GM12878 (cell line): ENCODE data around the gene AP1S3. TPM values are rescaled to one million over a fixed set of nuclear protein-coding genes. Genes with fewer than 3 reads are reported as not detected.

Experiments
- ATAC-seq: fragments of 200-7000 bp; cut with Tn5 transposase; 3 replicates; pipeline ENCODE4 v1.9.1; 2020; ENCODE audit warnings: mild to moderate bottlenecking, moderate library complexity
- BruUV-seq: library from RNA; stranded (reverse); fragments of 400-500 nt; replicated peaks from 2 replicates; lab custom pipeline; 2021; lab: Mats Ljungman, UMichigan
- CTCF ChIA-PET: fragments of 300-600 bp; sonication (Branson Sonifier 250); formaldehyde crosslinking; extraction: SDS; loops from one replicate; lab custom pipeline; 2021; ENCODE audit warnings: inconsistent platforms; lab: Yijun Ruan, JAX
- POLR2A ChIA-PET: fragments of 350-600 bp; formaldehyde crosslinking; extraction: SDS; loops from one replicate; lab custom pipeline; 2021; ENCODE audit warnings: inconsistent platforms; lab: Charles Lee
- RAD21 ChIA-PET: fragments of 300-600 bp; sonication (Branson Sonifier 250); formaldehyde crosslinking; loops from one replicate; lab custom pipeline; 2023; ENCODE audit warnings: antibody characterized with exemption; ENCODE audit not compliant: unreplicated experiment; lab: Charles Lee
- SMC1A ChIA-PET: fragments of 300-600 bp; sonication (Branson Sonifier 250); formaldehyde crosslinking; loops from one replicate; lab custom pipeline; 2023; ENCODE audit not compliant: unreplicated experiment, uncharacterized antibody; lab: Charles Lee
- DNase-seq: peaks from one replicate; pipeline ENCODE4 v3.0.0-alpha.2; 2011; ENCODE audit warnings: low read depth, low spot score
- FAIRE-seq: peaks from 3 replicates; lab custom pipeline; 2011; peaks lifted over from hg19 to GRCh38; lab: Jason Lieb, UNC
- H2AFZ ChIP-seq: 2 replicates; pipeline ENCODE4 v1.6.0; 2011; ENCODE audit warnings: low read depth, low read length, control low read depth; ENCODE audit not compliant: control insufficient read depth
- H3K27ac ChIP-seq: 2 replicates; pipeline ENCODE4 v1.5.1; 2011; ENCODE audit warnings: control low read depth; ENCODE audit not compliant: control insufficient read depth, insufficient read depth
- H3K27me3 ChIP-seq, 2 experiments: replicated peaks in 1 of 2; 2 replicates each; pipeline versions ENCODE4 v1.6.0 to v1.6.1; 2011; ENCODE audit warnings: low read length in 1 of 2; ENCODE audit not compliant: control insufficient read depth in 2 of 2, insufficient read depth in 2 of 2
- H3K36me3 ChIP-seq, 2 experiments: 2 replicates each; pipeline ENCODE4 v1.5.1; 2011; ENCODE audit warnings: low read length in 1 of 2; ENCODE audit not compliant: control insufficient read depth in 2 of 2, insufficient read depth in 2 of 2
- H3K4me1 ChIP-seq: 2 replicates; pipeline ENCODE4 v1.6.1; 2011; ENCODE audit warnings: mild to moderate bottlenecking, low read length, moderate library complexity, mixed read lengths; ENCODE audit not compliant: control insufficient read depth, insufficient read depth
- H3K4me2 ChIP-seq: 2 replicates; pipeline ENCODE4 v1.6.0; 2011; ENCODE audit warnings: control low read depth; ENCODE audit not compliant: control insufficient read depth, insufficient read depth
- H3K4me3 ChIP-seq: fragments of 200-600 bp; sonication (generic); 2 replicates; pipeline ENCODE4 v1.5.1; 2016
- H3K79me2 ChIP-seq: 2 replicates; pipeline ENCODE4 v1.6.0; 2011; ENCODE audit warnings: low read length; ENCODE audit not compliant: control insufficient read depth, insufficient read depth
- H3K9ac ChIP-seq: 2 replicates; pipeline ENCODE4 v1.8.0; 2011; ENCODE audit warnings: low read length, control low read depth, mixed read lengths; ENCODE audit not compliant: control insufficient read depth, insufficient read depth
- H3K9me3 ChIP-seq: replicated peaks from 3 replicates; pipeline ENCODE4 v1.5.1; 2011; ENCODE audit warnings: mild to moderate bottlenecking, low read length; ENCODE audit not compliant: control insufficient read depth, insufficient read depth
- H4K20me1 ChIP-seq: 2 replicates; pipeline ENCODE4 v1.6.0; 2011; ENCODE audit not compliant: control insufficient read depth, insufficient read depth
- BCL11A ChIP-seq: IDR thresholded peaks from 2 replicates; pipeline ENCODE4 v1.6.1; 2011; ENCODE audit warnings: low read depth, low read length
- BCL3 ChIP-seq: IDR thresholded peaks from 2 replicates; pipeline ENCODE4 v1.6.1; 2011; ENCODE audit warnings: borderline replicate concordance, low read depth, mild to moderate bottlenecking, moderate library complexity, low read length; ENCODE audit not compliant: insufficient read depth, poor library complexity, severe bottlenecking
- BMI1 ChIP-seq: fragments of 450-650 bp; IDR thresholded peaks from 2 replicates; pipeline ENCODE4 v1.6.1; 2016; ENCODE audit warnings: mild to moderate bottlenecking, moderate library complexity, borderline replicate concordance
- KLF5 ChIP-seq: fragments of 450-650 bp; IDR thresholded peaks from 2 replicates; pipeline ENCODE4 v1.6.1; 2014; ENCODE audit warnings: mild to moderate bottlenecking; ENCODE audit not compliant: partially characterized antibody
- LARP7 ChIP-seq: fragments of 450-650 bp; IDR thresholded peaks from 2 replicates; pipeline ENCODE4 v1.6.1; 2017; ENCODE audit warnings: mild to moderate bottlenecking
- MTA2 ChIP-seq: fragments of 450-650 bp; IDR thresholded peaks from 2 replicates; pipeline ENCODE4 v1.6.1; 2016; ENCODE audit warnings: low read depth, mild to moderate bottlenecking, moderate library complexity
- NFXL1 ChIP-seq: fragments of 450-650 bp; IDR thresholded peaks from 2 replicates; pipeline ENCODE4 v1.6.1; 2017; ENCODE audit warnings: antibody characterized with exemption, mild to moderate bottlenecking, borderline replicate concordance
- NFYA ChIP-seq: IDR thresholded peaks from 2 replicates; pipeline ENCODE4 v1.6.1; 2011; ENCODE audit warnings: low read depth, mild to moderate bottlenecking, low read length, improper control_type of control experiment, borderline replicate concordance
- NR2F1 ChIP-seq: fragments of 450-650 bp; conservative IDR thresholded peaks from 2 replicates; pipeline ENCODE4 v1.6.1; 2017; ENCODE audit warnings: mild to moderate bottlenecking
- PKNOX1 ChIP-seq: fragments of 450-650 bp; IDR thresholded peaks from 2 replicates; pipeline ENCODE4 v1.6.1; 2016; ENCODE audit warnings: mild to moderate bottlenecking
- POLR2AphosphoS2 ChIP-seq: IDR thresholded peaks from 2 replicates; pipeline ENCODE4 v1.6.1; 2011; ENCODE audit warnings: low read depth, mild to moderate bottlenecking, low read length, improper control_type of control experiment, moderate library complexity
- SP1 ChIP-seq: IDR thresholded peaks from one replicate; pipeline ENCODE4 v1.6.1; 2011; ENCODE audit warnings: low read depth, low read length
- SPI1 ChIP-seq: IDR thresholded peaks from 2 replicates; pipeline ENCODE4 v1.6.1; 2011; ENCODE audit warnings: low read depth, mild to moderate bottlenecking, low read length, moderate library complexity, borderline replicate concordance; ENCODE audit not compliant: insufficient read depth
- TCF3 ChIP-seq: IDR thresholded peaks from 2 replicates; pipeline ENCODE4 v1.6.1; 2012; ENCODE audit warnings: low read depth, mild to moderate bottlenecking, low read length, borderline replicate concordance; ENCODE audit not compliant: insufficient read depth
- USF1 ChIP-seq: IDR thresholded peaks from 2 replicates; pipeline ENCODE4 v1.6.1; 2011; ENCODE audit warnings: borderline replicate concordance, low read depth, mild to moderate bottlenecking, moderate library complexity, mixed read lengths, low read length; ENCODE audit not compliant: insufficient read depth; ENCODE audit errors: extremely low read length
- YY1 ChIP-seq: IDR thresholded peaks from 2 replicates; pipeline ENCODE4 v1.6.1; 2011; ENCODE audit warnings: low read depth, mild to moderate bottlenecking, low read length
- ZBED1 ChIP-seq: IDR thresholded peaks from 2 replicates; pipeline ENCODE4 v1.6.1; 2016; ENCODE audit warnings: borderline replicate concordance
- ZSCAN29 ChIP-seq: fragments of 450-650 bp; IDR thresholded peaks from 2 replicates; pipeline ENCODE4 v1.6.1; 2017; ENCODE audit warnings: mild to moderate bottlenecking, moderate library complexity
- WGBS: methylation state at CpG from one replicate; pipeline ENCODE4 v1.1.6; 2016; ENCODE audit warnings: low lambda C conversion rate; ENCODE audit not compliant: insufficient replicate concordance, insufficient coverage; ENCODE audit errors: missing lambda C conversion rate; 5-methylcytosine and 5-hydroxymethylcytosine counted together
- in situ Hi-C: fragments of 300-500 bp; cut with MboI; formaldehyde crosslinking; loops from 9 replicates; pipeline ENCODE4 v1.14.3; 2018; ENCODE audit warnings: mixed read lengths
- intact Hi-C: fragments of 100-400 bp; cut with micrococcal nuclease; formaldehyde crosslinking; loops from one replicate; pipeline ENCODE4 v1.14.2; 2022; ENCODE audit not compliant: unreplicated experiment
- polyA plus RNA-seq, 11 experiments: library from polyadenylated mRNA; depleted of rRNA in 4 of 11; unstranded in 6 of 11; stranded (reverse) in 5 of 11; fragments of >200 nt; fragmentation: Nextera tagmentation in 4 of 11; fragmentation: Illumina TruSeq in 1 of 11; extraction: Ambion mirVana in 4 of 11; extraction: Trizol in 1 of 11; gene quantifications; 1 replicate in 1 of 11; 2 replicates in 10 of 11; pipeline versions ENCODE4 v1.2.1 to v1.2.3, GENCODE V29; 2011 to 2016; ENCODE audit warnings: inconsistent platforms in 2 of 11, missing spikeins in 2 of 11, low read depth in 1 of 11
- total RNA-seq, 4 experiments: library from RNA; depleted of rRNA in 3 of 4; stranded (reverse); fragments of >200 nt in 3 of 4; fragmentation: Illumina TruSeq in 1 of 4; extraction: Trizol in 1 of 4; gene quantifications; 2 replicates each; pipeline versions ENCODE4 v1.2.1 to v1.2.3, GENCODE V29; 2013 to 2021

The AP1S3 gene
- total and polyA plus RNA-seq, 10 of the 15 experiments (the other 5 are each of a cell fraction or from before 2014, with no cell fraction given), result 2.6 to 14.3 (median 9.2) TPM

GRCh38 chr2:223746611-223747010 is 90.8 kb downstream of the AP1S3 start:
- FAIRE-seq, result no peak

GRCh38 chr2:223744580-223744979 is 92.8 kb downstream of the AP1S3 start:
- FAIRE-seq (no peak), DNase-seq (no peak), ATAC-seq (no peak)
- in situ Hi-C loops (no loop called here), intact Hi-C loops (no loop called here)
- POLR2A ChIA-PET, result no interaction called here
- Histone ChIP-seq H3K27ac (no peak overlapping the region), H3K79me2 (no peaks in the 10 kb centered on the region), H3K9ac (no peak overlapping the region), H3K9me3 (no peaks in the 10 kb centered on the region), H4K20me1 (no peaks in the 10 kb centered on the region), H3K36me3 (no peaks in the 10 kb centered on the region), H3K4me3 (no peak overlapping the region), H3K27me3 (no peaks in the 10 kb centered on the region), H3K4me2 (no peak overlapping the region), H3K4me1 (no peaks in the 10 kb centered on the region), H2AFZ (no peak overlapping the region)
- no TSS peak for BruUV-seq
- WGBS, result 61% methylated on average over 3 of the region's 3 CpGs
- SMC1A ChIA-PET, result no interaction called here
- RAD21 ChIA-PET, result no interaction called here
- CTCF ChIA-PET, result interaction anchor here (0.8 kb wide), 1 partner anchor 14 kb away, joined by 3 read pairs; no protein-coding TSS in a partner anchor
- TF ChIP-seq USF1 (no peak), NFXL1 (no peak), BMI1 (no peak), SPI1 (no peak), LARP7 (no peak), ZSCAN29 (no peak), TCF3 (no peak), ZBED1 (no peak), PKNOX1 (no peak), YY1 (no peak), KLF5 (no peak), NFYA (no peak), BCL3 (no peak)

More at GRCh38 chr2:223746611-223747010, 90.8 kb downstream of the AP1S3 start:
- in situ Hi-C loops (no loop called here), intact Hi-C loops (no loop called here)
- no peak overlapping the region for H2AFZ ChIP-seq
- no TSS peak for BruUV-seq
- no peaks in the 10 kb centered on the region for H3K9me3 ChIP-seq
- H3K79me2 ChIP-seq, result no peaks in the 10 kb centered on the region
- TF ChIP-seq BCL11A (no peak), NR2F1 (no peak), SP1 (no peak), MTA2 (no peak), POLR2AphosphoS2 (no peak)
- no peaks in the 10 kb centered on the region for H3K27me3 ChIP-seq
- 70% methylated on average over 2 of the region's 2 CpGs for WGBS
- ChIA-PET POLR2A (no interaction called here), SMC1A (no interaction called here), RAD21 (no interaction called here), CTCF (no interaction called here)
- H3K4me2 ChIP-seq, result no peak overlapping the region
- no peak overlapping the region for H3K9ac ChIP-seq
- H3K4me1 ChIP-seq, result no peaks in the 10 kb centered on the region
- no peak overlapping the region for H3K27ac ChIP-seq
- H4K20me1 ChIP-seq, result no peaks in the 10 kb centered on the region
- no peaks in the 10 kb centered on the region for H3K36me3 ChIP-seq
- no peak for DNase-seq
- no peak for ATAC-seq
- no peak overlapping the region for H3K4me3 ChIP-seq
